Stimulated activated CD4-positive, alpha-beta T cell treated with anti-CD3 and anti-CD28 coated beads, Interleukin-15, amount 100 ng/mL, for 48 hours (primary cell): ENCODE results near the gene HCN3.

Experiments
- DNase-seq, 2 donors: peaks; one replicate each; pipeline ENCODE4 v3.0.0-alpha.2; 2020; ENCODE audit warnings: low read depth in 2 of 2

HCN3 gene

GRCh38 chr1:155254228-155254713, 23.0 kb upstream of the HCN3 start:
- DNase-seq = no peak

GRCh38 chr1:155254714-155255242, 22.5 kb upstream of the HCN3 start:
- DNase-seq = no peak

- DNase-seq = peak; percentile 69 to 76
These were observed 21.8 kb upstream of the HCN3 start, which contains the start of gene ENTREP3 for GRCh38 chr1:155255243-155256007. Gene ENTREP3, minus strand, starts transcription at chr1:155255483. Its CDS starts 606 bp downstream, at chr1:155254877.

- no peak for DNase-seq
These were observed 21.0 kb upstream of the HCN3 start for GRCh38 chr1:155256058-155256852.

- no peak for DNase-seq
These were observed 17.0 kb upstream of the HCN3 start for GRCh38 chr1:155260276-155260675.

- DNase-seq = no peak
These were observed 15.8 kb upstream of the HCN3 start for GRCh38 chr1:155261493-155261851.

GRCh38 chr1:155261852-155262673, 15.2 kb upstream of the HCN3 start, which contains the start of gene SCAMP3:
Gene SCAMP3, minus strand, starts transcription at chr1:155262360. Its CDS starts 209 bp downstream, at chr1:155262151.
- DNase-seq = peak; percentile 79 to 85

- no peak for DNase-seq
These were observed 14.2 kb upstream of the HCN3 start for GRCh38 chr1:155263067-155263466.

- DNase-seq = no peak
These were observed 10.7 kb upstream of the HCN3 start for GRCh38 chr1:155266553-155266952.

GRCh38 chr1:155267373-155267772, 9.9 kb upstream of the HCN3 start:
- no peak for DNase-seq

GRCh38 chr1:155268630-155269029, 8.6 kb upstream of the HCN3 start:
- no peak for DNase-seq

- no peak for DNase-seq
These were observed 7.9 kb upstream of the HCN3 start for GRCh38 chr1:155269381-155269780.

- DNase-seq = peak in 1 of 2 donors; percentile 64
These were observed 4.6 kb upstream of the HCN3 start for GRCh38 chr1:155272466-155273342.

GRCh38 chr1:155273343-155274245, 3.7 kb upstream of the HCN3 start, which contains the start of gene CLK2:
Gene CLK2, minus strand, starts transcription at chr1:155273504. Its CDS starts 2,527 bp downstream, at chr1:155270977.
- DNase-seq = peak; percentile 94 to 98

GRCh38 chr1:155277902-155278688, 832 bp downstream of the HCN3 start:
- DNase-seq = peak; percentile 61 to 75

- no peak for DNase-seq
These were observed 1.5 kb downstream of the HCN3 start for GRCh38 chr1:155278689-155279160.

GRCh38 chr1:155279268-155279667, 2.0 kb downstream of the HCN3 start:
- DNase-seq = no peak

GRCh38 chr1:155282488-155283091, 5.3 kb downstream of the HCN3 start:
- DNase-seq = no peak
